Breast epithelium (tissue), 4 donors: ENCODE data around the gene MYO1E. TPM values are rescaled to one million over a fixed set of nuclear protein-coding genes. Genes with fewer than 3 reads are reported as not detected.
A peak's percentile ranks its signal among the peaks of the same experiment; 100 is the strongest.

ENCODE experiments used
- DNase-seq, 2 donors: peaks; one replicate each; pipeline ENCODE4 v3.0.0-alpha.2; 2019; ENCODE audit warnings: low spot score in 2 of 2
- H3K27ac ChIP-seq, 2 donors: fragments of 200-600 bp; sonication (generic) in 1 of 2; one replicate each; pipeline ENCODE4 v1.5.1; 2016 to 2019; ENCODE audit warnings: mild to moderate bottlenecking in 1 of 2
- H3K27me3 ChIP-seq, 2 donors: fragments of 200-600 bp; sonication (generic) in 1 of 2; one replicate each; pipeline versions ENCODE4 v1.5.1 to v1.6.0; 2017 to 2019; ENCODE audit warnings: control low read depth in 1 of 2, mild to moderate bottlenecking in 1 of 2
- H3K36me3 ChIP-seq: fragments of 200-600 bp; one replicate; pipeline ENCODE4 v1.5.1; 2019
- H3K4me1 ChIP-seq, 2 donors: fragments of 200-600 bp; sonication (generic); one replicate each; pipeline ENCODE4 v1.5.1; 2016 to 2019; ENCODE audit warnings: control low read depth in 1 of 2
- H3K4me3 ChIP-seq, 3 donors: fragments of 200-600 bp; sonication (generic); 1 replicate in 2 of 3; 2 replicates in 1 of 3; pipeline ENCODE4 v1.5.1; 2016 to 2019; ENCODE audit warnings: mild to moderate bottlenecking in 3 of 3, moderate library complexity in 2 of 3
- H3K9me3 ChIP-seq, 2 donors: fragments of 200-600 bp; sonication (generic) in 1 of 2; one replicate each; pipeline ENCODE4 v1.5.1; 2016 to 2019; ENCODE audit warnings: control low read depth in 1 of 2
- POLR2A ChIP-seq: fragments of 450-650 bp; IDR thresholded peaks from one replicate; pipeline ENCODE4 v1.6.1; 2016; ENCODE audit warnings: antibody characterized with exemption, mild to moderate bottlenecking, moderate library complexity
- POLR2AphosphoS5 ChIP-seq, 3 donors: sonication (generic); formaldehyde crosslinking; IDR thresholded peaks; one replicate each; pipeline ENCODE4 v1.6.1; 2017; ENCODE audit warnings: antibody characterized with exemption in 3 of 3
- intact Hi-C: fragments of 100-400 bp; cut with DNase I; formaldehyde crosslinking; loops from one replicate; pipeline ENCODE4 v1.15.1; 2023; ENCODE audit warnings: low total_unique reads
- total RNA-seq, 3 donors: library from RNA; depleted of rRNA; stranded (reverse); fragments of >200 nt; gene quantifications; one replicate each; pipeline ENCODE4 v1.1.0, GENCODE V29; 2016
- TF ChIP-seq, protein P1 (sequence below), 3 donors: fragments of 450-650 bp; IDR thresholded peaks; one replicate each; pipeline ENCODE4 v1.5.1; 2016 to 2017; ENCODE audit warnings: antibody characterized with exemption in 3 of 3, mild to moderate bottlenecking in 3 of 3, moderate library complexity in 3 of 3

MYO1E gene
- total RNA-seq, 3 donors from 2014 or later, result 51.5 to 76.1 (median 68.6) TPM

DNA sequence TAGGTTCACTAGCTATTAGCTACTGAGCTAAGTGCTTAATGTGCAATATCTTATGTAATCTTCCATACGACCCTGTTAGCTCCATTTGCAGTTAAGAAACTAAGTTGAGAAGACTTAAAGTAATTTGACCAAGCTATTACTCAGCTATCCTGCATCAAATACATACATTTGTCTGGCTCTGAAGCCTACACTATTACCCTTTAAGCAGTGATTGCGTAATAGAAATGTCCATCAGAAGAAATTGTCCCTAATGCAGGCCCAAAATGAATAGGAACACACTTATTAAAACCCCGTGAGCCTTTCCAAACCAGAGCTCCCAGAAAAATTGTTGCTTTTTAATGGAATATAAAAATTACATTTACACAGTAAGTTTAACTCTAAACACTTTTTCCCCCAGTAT lies 5.3 kb upstream of the MYO1E start:
- intact Hi-C loops, result no loop called here
- Histone ChIP-seq H3K9me3 (no peaks in the 10 kb centered on the region), H3K36me3 (no peaks in the 10 kb centered on the region), H3K4me3 (no peak overlapping the region), H3K27me3 (no peaks in the 10 kb centered on the region), H3K4me1 (no peaks in the 10 kb centered on the region), H3K27ac (no peak overlapping the region)
- TF ChIP-seq, protein P1, sequence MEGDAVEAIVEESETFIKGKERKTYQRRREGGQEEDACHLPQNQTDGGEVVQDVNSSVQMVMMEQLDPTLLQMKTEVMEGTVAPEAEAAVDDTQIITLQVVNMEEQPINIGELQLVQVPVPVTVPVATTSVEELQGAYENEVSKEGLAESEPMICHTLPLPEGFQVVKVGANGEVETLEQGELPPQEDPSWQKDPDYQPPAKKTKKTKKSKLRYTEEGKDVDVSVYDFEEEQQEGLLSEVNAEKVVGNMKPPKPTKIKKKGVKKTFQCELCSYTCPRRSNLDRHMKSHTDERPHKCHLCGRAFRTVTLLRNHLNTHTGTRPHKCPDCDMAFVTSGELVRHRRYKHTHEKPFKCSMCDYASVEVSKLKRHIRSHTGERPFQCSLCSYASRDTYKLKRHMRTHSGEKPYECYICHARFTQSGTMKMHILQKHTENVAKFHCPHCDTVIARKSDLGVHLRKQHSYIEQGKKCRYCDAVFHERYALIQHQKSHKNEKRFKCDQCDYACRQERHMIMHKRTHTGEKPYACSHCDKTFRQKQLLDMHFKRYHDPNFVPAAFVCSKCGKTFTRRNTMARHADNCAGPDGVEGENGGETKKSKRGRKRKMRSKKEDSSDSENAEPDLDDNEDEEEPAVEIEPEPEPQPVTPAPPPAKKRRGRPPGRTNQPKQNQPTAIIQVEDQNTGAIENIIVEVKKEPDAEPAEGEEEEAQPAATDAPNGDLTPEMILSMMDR (IDR thresholded peaks at IDR 0.05), result no peak
- TF ChIP-seq POLR2AphosphoS5 (IDR thresholded peaks at IDR 0.05) (no peak), POLR2A (no peak)
- no peak for DNase-seq

DNA sequence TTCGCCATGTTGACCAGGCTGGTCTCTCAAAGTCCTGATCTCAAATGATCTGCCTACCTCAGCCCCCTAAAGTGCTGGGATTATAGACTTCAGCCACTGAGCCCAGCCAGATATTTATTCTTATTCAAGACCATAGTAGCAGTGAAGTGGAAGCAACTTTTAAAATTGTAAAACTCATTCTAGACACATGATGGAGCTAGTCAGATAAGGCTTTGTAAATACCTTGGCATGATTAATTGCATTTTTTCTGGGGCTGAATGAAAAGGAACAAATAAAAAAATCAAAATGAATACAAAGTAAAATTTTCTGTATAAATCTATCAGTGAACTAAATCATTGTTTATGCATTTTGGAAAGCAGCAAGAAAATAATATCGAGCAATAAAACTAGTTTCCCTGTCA lies 4.1 kb upstream of the MYO1E start:
- Histone ChIP-seq H3K27ac (no peak overlapping the region), H3K4me3 (no peak overlapping the region), H3K27me3 (no peaks in the 10 kb centered on the region), H3K9me3 (no peaks in the 10 kb centered on the region), H3K4me1 (no peaks in the 10 kb centered on the region), H3K36me3 (no peaks in the 10 kb centered on the region)
- no peak for TF ChIP-seq POLR2A
- TF ChIP-seq, protein P1 (IDR thresholded peaks at IDR 0.05), result no peak
- TF ChIP-seq POLR2AphosphoS5 (IDR thresholded peaks at IDR 0.05), result no peak
- DNase-seq, result no peak
- intact Hi-C loops, result no loop called here

DNA sequence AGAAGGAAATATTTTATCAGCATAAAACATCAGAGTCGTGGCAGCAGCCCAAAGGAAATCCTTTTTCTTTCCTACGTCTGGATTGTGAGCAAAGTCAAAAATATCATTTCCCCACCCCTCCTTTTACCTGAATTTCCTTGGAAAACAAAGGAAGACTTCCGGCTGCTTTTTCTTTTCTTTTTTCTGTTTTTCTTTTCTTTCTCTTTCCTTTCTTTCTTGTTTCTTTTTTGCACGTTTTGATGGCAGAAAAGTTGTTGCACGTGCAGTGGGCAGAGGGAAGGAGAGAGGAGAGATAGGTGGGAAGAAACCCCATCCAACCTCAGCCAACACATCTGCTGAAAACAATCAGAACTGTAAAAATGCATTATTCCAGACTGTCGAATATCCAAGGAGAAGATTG lies 544 bp upstream of the MYO1E start:
- TF ChIP-seq POLR2A (no peak), POLR2AphosphoS5 (IDR thresholded peaks at IDR 0.05) (no peak)
- TF ChIP-seq, protein P1 (IDR thresholded peaks at IDR 0.05), result no peak
- DNase-seq, result no peak
- H3K4me3 ChIP-seq, result peak overlapping the region; percentile 84 to 98 (median 87)
- no peaks in the 10 kb centered on the region for H3K9me3 ChIP-seq
- intact Hi-C loops, result no loop called here
- no peaks in the 10 kb centered on the region for H3K4me1 ChIP-seq
- H3K27ac ChIP-seq, result peak overlapping the region; percentile 99
- H3K36me3 ChIP-seq, result no peaks in the 10 kb centered on the region
- no peaks in the 10 kb centered on the region for H3K27me3 ChIP-seq

DNA sequence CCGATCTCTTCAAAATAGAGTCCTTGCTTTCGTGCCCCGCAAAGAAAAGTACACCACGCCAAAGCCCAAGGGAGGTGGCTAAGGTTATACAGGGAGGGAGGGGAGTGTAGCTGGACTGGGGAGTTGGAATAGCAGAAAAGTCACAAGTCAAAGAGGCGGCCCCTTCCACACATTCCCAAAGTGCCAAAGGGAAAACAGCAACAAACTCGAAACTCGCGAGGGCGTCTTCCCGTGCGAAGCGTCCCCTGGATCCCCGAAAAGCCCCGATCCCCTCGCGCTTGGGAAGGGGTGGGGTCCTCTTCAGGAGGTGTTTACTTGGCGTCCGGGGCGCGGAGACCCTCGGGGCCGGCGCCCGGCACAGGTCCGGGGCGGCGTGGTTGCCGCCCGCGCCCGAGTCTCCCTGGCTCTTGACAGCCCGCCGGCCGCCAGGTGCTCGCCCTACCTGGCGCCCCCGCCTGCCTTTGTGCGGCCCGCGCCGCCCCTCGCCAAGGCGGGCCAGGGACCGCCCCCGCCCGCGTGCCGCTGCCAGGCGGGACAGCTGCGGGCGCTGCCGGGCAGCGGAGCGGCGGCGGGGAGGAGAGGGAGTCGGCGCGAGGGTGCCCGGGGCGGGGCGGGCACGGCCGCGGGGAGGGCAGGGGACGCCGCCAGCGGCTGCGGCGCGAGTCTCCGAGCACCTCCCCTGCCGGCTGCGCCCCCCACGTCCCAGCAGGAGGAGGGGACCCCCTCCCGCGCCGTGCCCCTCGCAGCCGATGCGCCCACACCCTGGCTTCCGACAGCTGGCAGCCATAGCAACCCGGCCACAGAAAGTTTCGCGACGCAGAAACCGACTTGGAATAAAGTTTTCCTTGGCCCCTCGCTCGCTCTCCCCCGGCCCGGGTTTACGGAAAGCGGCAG lies 966 bp downstream of the MYO1E start:
- DNase-seq, result peak in 1 of 2 donors; percentile 53
- H3K27me3 ChIP-seq, result no peaks in the 10 kb centered on the region
- H3K4me1 ChIP-seq, result no peaks in the 10 kb centered on the region
- peak overlapping the region; percentile 84 to 98 (median 87) for H3K4me3 ChIP-seq
- H3K27ac ChIP-seq, result peak overlapping the region; percentile 99
- H3K36me3 ChIP-seq, result no peaks in the 10 kb centered on the region
- no peaks in the 10 kb centered on the region for H3K9me3 ChIP-seq
- TF ChIP-seq POLR2AphosphoS5 (IDR thresholded peaks at IDR 0.05) (no peak), POLR2A (no peak)
- TF ChIP-seq, protein P1 (IDR thresholded peaks at IDR 0.05), result no peak
- intact Hi-C loops, result no loop called here

GRCh38 chr15:59369597-59369996 lies 3.1 kb downstream of the MYO1E start:
- TF ChIP-seq, protein P1 (IDR thresholded peaks at IDR 0.05), result no peak
- no peak for TF ChIP-seq POLR2AphosphoS5 (IDR thresholded peaks at IDR 0.05)
- TF ChIP-seq POLR2A, result no peak
- Histone ChIP-seq H3K4me3 (no peak overlapping the region), H3K9me3 (no peaks in the 10 kb centered on the region), H3K27ac (no peak overlapping the region), H3K36me3 (no peaks in the 10 kb centered on the region), H3K27me3 (no peaks in the 10 kb centered on the region), H3K4me1 (no peaks in the 10 kb centered on the region)
- DNase-seq, result no peak
- intact Hi-C loops, result no loop called here
